Activated CD4-positive, alpha-beta T cell treated with anti-CD3 and anti-CD28 coated beads for 1 hour (primary cell): ENCODE results near the gene MERTK.
"Not testable (repeated sequence)": the region's sequence is repeated elsewhere in the genome, so short reads cannot be mapped to it uniquely, and the experiment has no call there.

ENCODE experiments used
- DNase-seq: peaks from one replicate; pipeline ENCODE4 v3.0.0-alpha.2; 2020

MERTK gene

DNA sequence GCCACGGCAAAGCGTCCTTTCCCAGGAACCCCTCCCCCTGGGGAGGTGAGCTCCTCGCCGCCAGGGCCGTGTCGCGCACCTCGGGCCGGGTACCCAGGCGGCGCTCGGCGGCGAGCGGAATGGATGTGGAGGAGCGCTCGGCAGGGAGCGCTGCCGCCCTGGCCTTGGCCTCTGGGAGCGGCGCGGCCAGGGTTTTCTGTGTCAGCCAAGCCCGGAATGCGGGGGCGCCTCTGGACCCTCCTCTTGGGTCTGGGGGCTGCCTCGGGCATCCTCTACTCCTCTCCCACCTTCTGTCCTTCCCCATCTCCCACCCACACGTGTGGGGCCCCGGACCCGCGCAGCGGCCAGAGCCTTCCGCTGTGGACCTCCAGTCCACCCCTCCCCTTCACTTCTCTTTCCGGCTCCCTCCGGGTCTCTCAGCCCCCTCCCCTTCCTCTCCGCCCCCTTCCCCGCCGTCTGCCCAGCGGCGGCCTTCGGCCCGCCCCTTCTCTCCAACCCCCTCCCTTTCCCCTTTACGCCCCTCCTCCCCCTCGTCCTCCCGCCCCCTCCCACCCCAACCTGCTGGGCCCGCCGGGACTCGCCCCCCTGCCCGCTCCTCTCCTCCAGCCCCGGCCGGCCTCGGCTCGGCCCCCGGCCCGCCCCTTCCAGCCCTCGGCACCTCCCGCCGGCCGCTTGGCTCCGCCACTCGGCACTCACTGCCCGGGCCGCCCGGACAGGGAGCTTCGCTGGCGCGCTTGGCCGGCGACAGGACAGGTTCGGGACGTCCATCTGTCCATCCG is at the start of gene MERTK:
Gene MERTK, plus strand, starts transcription at position 684 of the 779 bp plus-strand sequence. CDS start 129 bp downstream, outside the sequence.
- DNase-seq, result peak; percentile 29

DNA sequence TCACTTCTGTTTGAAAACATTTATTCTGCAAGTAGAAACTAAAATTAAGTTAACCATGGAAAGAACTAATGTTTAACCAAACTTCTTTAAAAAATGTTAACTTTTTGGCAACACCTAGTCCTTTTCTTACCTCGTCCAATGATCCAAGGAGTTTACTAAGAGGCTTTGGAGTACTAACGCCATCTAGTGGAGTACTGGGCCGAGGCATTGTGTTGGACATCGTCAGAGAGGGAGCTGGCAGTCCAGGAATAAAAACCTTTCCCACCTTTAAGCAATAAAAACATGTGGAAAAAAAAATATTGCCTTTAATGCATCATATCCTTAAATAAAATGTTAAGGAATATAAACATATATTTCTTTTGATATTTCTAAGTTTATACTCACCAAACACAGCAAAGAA is 47.8 kb upstream of the MERTK start:
- not testable (repeated sequence) for DNase-seq

DNA sequence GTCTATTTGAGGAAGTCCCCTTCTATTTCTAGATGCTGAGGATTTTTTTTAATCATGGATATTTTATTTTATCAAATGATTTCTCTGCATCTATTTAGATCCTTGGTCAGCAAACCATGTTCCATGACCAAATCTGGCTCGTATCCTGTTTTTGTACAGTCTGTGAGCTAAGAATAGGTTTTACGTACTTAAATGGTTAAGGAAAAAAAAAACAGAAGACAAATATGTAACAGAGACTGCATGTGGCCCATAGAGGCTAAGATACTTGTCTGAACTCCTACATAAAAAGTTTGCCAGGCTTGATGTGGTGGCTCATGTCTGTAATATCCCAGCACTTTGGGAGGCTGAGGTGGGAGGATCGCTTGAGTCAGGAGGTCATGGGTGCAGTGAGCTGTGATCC is 45.9 kb upstream of the MERTK start:
- not testable (repeated sequence) for DNase-seq

DNA sequence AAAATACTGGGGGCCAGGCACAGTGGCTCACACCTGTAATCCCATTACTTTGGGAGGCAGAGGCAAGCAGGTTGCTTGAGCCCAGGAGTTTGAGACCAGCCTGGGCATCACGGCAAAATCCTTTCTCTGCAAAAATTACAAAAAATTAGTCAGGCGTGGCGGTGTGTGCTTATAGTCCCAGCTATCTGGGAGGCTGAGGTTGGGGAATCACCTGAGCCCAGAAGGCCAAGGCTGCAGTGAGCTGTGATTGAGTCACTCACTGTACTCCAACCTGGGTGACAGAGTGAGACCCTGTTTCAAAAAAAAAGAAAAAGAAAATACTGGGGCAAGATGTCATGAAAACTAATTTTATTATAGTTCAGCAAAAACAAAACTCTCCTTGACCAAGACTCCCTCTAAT is 38.4 kb upstream of the MERTK start:
- not testable (repeated sequence) for DNase-seq

DNA sequence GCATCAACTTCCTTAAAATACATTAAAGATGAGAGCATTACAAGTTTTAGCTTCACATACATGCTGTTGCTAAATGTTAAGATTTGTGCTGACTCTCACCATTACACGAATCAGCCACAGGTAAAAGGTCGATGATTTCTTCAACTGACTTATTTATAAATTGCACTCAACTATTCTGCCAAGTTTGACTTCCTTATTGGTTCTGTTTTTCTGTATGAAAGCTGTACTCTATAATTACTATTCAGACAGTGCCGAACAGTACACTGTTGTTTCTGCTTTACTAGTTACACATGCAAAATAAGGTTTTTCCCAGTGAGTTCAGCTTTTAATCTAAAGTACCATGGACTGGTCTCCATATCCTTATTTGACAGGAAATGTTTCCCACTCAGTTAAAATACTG is 33.3 kb upstream of the MERTK start:
- not testable (repeated sequence) for DNase-seq

DNA sequence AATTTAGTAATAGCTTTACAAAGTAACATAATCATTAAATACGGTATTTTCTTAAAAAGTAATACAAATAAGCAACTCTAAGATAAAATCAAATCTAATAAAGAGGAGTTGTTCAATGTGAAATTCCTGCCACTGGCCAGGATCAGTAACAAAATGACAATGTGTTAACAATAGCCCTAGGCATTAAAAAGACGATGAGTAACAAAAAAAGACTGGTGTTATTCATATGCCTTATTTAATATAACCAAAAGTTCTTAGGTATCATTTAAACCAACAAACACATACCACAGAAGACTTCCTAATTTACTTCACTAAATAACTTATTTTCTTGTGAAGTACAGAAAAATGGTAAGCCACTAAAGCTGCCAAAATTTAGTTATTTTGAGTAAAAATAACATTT is 25.6 kb upstream of the MERTK start:
- not testable (repeated sequence) for DNase-seq

DNA sequence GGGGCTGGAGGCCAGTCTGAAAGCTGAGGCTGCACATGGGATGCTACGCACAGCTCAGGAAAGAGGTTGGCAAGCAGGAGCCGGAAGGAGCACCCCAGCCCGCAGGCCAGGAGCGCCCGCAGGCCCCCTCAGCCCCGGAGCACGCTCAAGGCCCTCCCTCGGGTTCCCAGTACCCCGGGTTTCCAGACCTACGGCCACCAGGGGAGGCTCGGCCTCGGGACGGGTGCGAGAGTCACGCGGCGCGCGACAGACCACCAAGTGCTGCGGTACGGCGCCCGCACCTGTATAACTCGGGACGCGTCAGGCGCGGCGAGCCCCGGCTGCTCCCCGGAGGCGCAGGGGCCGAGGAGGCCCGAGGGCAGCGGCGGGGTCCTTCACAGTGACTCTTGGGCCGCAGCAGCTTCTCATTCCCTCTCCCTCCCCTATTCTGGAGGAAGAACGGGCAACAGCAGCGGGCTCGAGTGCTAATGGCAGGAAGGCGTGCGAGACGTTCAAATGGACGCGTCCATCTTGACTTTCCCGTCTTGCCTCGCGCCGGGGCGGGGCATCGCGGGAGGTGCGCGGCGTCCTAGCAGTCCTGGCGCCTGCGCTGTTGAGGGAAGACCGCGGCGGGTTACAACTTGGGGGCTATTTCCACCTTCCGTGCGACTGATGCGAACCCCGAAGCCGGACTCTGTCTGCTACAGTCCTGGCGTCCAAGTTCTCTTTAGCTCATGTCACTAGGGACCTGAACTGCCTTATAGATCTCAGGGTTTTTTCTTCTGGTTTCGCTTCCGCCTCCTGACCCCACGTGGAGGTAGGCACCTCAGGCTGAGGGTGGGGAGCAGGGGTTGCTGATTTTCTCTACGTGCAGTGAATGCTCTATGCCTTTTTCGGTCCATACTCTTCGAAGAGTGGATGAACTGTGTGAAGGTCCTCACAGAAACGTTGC is 14.5 kb upstream of the MERTK start, which contains the start of gene ANAPC1:
Gene ANAPC1, minus strand, starts transcription at position 533 of the 931 bp plus-strand sequence. CDS start 3,368 bp downstream, outside the sequence.
- peak; percentile 76 for DNase-seq

DNA sequence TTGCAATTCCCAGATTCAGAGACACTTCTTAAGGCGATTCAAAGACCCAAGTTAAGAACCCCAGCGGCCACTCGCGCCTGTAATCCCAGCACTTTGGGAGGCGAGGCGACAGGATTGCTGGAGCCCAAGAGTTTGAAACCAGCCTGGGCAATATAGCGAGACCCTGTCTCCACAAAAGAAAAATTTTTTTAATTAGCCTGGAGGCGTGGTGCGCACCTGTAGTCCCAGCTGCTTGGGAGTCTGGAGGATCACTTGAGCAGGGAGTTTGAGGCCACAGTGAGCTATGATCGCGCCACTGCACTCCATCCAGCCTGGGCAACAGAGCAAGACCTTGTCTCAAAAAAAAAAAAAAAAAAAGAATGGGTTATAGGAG is 13.8 kb upstream of the MERTK start:
- no peak for DNase-seq

DNA sequence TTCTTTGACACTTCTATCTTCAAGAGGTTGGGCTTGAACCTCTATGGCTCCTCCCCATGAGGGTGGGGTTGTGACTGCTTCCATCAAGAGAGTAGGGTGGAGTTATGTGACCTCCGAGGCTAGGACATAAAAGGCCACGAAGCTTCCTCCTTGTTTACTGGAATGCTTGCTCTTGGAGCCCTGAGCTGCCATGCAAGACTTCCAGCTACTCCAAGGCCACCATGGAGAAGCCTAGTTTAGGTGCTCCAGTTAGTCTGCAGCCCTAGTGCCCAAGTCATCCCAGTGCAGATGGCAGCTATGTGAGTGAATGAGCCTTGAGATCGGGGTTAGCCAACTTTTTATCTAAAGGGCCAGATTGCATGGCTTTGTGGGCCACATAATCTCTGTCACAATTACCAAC is 2.4 kb upstream of the MERTK start:
- no peak for DNase-seq

DNA sequence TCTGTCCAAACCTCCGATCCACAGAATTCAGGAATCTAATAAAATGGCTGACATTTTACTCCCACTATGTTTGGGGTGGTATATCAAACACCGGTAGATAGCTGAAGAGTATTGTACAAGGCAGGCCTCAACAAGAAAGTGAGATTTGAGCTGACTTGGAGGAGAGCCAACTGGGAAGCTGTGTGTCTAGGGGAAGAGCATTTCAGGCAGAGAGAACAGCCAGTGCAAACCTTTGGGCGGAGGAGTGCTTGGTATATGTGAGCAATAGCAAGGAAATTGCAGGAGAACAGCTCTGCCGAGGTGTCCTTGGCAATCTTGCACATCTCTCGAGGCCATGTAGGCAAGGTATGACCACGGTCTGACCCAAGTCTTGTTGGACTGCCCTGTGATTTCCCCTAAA is 1.8 kb upstream of the MERTK start:
- DNase-seq, result no peak

DNA sequence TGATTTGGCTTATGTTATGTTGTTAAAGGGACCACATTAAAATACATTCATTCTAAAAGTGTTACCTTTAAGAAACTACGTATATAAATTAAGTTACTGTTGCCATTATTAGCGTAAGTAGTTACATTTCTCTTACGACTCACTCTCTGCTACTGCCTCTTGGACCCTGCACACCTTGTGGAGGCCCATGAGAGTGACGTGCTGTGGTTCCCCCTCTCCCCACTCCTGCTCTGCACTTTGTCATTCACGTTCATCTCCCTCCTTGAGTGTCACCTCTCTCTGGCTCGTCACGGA is 830 bp upstream of the MERTK start:
- DNase-seq, result no peak

DNA sequence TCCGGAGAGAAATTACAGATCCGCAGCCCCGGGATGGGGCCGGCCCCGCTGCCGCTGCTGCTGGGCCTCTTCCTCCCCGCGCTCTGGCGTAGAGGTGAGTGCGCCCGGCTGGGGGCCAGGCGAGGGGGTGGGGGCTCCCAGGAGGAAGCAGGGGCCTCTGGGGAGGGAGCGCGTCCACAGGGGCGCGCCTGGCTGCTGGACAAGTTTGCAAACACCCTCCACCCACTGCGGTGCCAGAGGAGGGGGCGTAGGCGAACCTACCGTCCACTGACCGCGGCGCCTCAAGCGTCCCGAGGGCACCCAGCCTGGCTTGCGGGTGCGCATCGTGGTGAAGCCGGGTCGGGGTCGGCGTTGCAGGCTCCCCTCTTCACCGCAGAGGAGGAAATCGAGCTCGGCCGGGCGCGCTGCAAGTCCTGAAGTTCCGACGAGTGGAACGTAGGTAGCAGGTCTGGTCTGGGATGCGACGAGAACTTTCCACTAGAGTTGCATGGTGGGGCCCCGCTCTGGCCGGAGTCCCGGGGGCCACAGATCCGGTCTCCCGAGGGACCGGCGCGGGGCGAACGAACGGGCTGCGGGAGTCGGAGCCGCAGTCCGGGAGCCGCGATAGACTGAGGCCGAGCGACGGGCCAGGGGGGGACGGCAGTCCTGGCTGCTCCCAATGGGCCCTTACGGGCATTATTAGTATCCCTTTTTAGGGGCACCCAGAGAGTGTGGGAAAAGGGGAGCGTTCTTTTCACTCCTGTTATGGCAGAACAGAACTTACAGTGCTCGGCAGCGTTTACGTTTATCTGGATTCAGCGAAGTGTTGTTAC is 502 bp downstream of the MERTK start:
- no peak for DNase-seq

DNA sequence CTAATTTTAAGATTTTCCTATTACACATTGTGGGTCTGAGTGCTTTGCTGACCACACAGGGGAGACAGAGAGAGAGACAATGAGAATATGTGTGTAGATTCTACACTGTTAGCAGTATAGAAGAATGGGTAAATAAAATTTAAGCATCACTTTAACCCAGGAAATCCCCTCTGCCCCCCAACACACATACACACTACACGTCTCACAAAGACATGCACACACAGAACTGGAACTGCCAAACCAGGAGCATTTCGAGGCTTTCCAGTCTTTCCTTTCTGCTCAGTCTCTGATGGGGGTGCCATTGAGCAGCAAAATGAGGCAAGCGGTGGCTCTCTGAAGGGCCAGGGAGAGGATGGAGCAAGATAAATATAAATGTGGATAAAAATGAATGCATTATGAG is 2.5 kb downstream of the MERTK start:
- no peak for DNase-seq

DNA sequence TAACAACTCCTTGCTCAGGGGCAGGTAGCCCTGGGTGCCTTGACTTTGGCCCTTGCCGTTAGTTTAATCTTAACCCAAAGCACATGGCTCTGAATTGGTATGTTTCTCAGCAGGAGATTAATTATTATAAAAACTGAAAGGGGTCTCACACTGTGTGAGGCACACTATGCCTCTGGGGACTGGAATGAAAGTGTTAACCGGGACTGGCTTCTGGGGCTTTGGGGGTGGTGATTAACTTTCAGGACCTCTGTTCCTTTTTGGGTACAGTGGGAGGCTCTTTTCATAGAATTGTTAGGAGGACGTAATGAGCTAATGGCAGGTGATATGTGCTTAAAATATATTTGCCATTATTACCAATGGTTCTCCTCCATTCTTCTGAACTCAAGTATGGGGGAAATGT is 5.1 kb downstream of the MERTK start:
- DNase-seq, result no peak

DNA sequence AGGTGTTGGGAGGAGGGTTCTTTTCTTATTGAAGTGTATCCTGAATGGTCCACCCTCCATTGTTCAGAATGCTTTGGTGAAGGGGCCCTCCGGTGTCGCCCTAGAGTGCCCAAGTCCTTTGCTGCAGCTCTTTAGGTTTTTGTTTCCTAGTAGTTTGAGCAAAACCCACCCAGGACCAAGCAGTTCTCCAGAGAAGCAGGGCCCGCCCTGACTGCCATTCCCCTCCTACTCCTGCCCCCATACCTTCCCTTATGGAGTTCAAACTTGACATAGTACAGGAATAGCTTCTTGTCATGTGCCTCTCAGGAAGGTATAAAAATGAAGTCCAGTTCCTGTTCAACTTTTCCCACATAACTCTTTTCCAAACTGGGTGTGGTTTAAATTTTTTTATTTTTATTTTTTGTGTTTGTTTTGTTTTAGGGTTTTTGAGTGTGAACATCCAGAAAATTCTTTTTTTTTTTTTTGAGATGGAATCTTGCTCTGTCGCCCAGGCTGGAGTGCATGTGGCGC is 5.6 kb downstream of the MERTK start:
- DNase-seq, result no peak

DNA sequence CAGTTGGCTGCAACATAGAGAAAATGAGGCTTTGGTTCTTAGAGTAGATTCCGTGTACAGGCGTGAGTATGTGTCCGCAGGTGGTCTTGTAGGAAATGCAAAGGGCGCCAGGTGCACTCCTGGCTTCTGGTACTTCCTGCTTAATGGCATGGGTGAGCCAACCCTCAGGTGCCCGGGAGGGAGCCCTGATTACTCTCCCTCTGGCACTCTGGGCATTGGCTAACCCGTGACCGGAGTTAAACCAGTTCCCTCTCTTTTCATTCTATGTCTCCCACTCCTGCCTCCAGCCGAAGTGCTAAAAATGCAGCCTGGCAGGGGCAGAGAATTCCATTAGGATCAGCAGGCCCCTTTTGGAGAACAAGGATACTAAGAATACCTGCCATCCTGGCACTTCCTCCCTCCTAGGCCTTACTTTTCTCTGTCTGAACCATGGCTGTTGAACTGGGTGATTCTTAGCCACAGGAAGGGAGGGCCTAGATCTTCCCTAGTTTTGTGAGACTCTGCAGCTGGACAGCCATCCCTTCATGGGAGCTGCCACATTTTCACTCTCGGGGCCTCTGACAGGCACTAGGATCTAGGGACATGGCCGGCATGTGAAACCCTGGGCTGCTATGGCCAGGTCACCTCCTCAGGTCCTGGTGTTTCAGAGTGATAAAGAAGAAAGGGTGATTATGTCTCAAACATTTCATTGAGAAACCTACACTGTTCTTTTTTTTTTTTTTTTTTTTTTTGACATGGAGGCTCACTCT is 6.5 kb downstream of the MERTK start:
- DNase-seq, result no peak

DNA sequence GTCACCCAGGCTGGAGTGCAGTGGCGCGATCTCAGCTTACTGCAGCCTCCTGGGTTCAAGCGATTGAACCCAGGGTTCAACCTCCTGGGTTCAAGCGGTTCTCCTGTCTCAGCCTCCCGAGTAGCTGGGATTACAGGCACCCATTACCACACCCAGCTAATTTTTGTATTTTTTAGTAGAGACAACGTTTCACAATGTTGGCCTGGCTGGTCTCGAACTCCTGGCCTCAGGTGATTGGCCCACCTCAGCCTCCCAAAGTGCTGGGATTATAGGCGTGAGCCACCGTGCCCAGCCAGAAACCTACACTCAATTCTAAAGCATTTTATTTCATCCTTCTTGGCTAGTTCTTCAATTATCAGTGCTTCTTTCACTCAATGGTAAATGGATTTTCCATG is 7.1 kb downstream of the MERTK start:
- DNase-seq, result not testable (repeated sequence)

DNA sequence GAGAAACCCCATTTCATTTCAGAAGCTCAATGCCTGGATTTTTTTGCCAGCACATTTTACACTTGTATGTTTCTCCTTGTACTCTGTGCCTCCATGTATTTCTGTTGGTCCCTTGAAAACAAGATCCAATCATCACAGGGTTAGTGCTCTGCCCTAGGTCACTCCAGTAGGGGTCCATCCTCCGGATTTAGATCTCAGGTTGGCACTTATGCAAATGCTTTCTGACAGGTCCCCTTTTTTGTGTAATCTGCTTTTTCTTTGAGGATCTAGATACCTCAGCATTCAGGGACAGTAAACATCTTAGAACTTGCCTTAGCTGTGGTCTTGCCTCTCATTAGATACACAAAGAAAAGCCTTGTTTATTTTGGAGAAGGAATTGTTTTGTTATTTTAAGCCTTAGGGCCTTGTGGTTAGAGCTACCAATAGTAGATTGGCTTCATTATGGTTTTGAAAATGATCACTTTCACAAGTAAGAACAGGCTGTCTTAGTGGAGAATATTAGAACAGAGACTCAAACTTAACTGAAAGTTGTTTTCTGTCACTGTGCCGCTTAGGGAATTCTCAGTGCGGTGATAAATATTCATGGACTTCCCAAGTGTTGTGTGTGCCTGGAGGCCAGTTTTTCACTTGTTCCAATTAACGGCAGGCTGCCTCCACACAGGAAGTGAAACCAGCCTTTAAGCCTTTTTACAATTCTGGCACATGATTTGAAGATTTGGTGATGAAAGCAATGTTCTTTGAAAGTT is 7.8 kb downstream of the MERTK start:
- no peak for DNase-seq

DNA sequence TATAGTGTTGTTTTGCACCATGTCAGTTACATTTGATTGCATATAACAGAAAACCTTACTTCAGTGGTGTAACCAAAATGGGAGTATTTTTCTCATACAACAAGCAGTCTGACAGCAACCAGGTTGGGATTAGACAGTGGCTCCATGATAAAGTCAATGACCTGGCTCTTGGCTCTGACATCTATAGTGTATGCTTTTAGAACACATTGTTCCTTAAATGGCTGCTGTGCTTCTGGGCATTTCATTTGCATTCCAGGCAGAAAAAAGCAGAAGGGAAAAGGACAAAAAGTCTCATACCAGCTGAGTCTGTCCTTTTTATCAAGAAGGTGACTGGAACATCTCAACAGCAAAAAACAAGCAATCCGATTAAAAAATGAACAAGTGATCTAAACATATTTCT is 10.2 kb downstream of the MERTK start:
- DNase-seq, result no peak

DNA sequence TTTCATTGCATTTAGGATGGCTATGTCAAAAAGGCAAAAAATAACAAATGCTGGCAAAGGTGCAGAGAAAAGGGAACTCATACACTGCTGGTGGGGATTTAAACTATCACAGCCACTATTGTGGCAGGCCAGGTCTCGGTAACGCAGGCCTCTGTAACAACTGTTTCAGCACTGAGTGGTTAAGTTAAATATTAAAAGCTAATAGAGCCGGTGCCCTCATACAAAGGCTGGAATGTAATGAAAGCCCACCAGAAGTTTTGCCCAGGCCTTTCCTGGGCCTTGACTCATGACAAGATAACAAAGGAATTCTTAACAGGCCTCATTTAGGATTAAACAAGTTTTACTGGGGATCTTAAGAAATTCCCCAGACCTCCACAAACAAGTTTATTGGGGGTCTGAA is 10.7 kb downstream of the MERTK start:
- DNase-seq, result no peak

DNA sequence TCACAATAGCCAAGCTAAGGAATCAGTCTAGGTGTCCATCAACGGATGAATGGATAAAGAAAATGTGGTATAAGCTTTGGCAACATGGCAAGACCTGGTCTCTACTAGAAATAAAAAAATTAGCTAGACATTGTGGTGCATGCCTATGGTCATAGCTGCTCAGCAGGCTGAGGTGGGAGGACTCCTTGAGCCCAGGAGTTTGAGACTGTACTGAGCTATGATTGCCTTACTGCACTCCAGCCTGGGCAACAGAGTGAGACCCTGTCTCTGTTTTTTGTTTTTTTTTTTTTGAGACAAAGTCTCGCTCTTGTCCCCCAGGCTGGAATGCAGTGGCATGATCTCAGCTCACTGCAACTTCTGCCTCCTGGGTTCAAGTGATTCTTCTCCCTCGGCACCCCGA is 11.6 kb downstream of the MERTK start:
- not testable (repeated sequence) for DNase-seq
